ENCODE data around the gene PLA2G12A.

The PLA2G12A gene

GRCh38 chr4:109676886-109677285 lies 53.0 kb downstream of the PLA2G12A start:
- no peak for DNase-seq (ENCODE audit: low read depth)

DNA sequence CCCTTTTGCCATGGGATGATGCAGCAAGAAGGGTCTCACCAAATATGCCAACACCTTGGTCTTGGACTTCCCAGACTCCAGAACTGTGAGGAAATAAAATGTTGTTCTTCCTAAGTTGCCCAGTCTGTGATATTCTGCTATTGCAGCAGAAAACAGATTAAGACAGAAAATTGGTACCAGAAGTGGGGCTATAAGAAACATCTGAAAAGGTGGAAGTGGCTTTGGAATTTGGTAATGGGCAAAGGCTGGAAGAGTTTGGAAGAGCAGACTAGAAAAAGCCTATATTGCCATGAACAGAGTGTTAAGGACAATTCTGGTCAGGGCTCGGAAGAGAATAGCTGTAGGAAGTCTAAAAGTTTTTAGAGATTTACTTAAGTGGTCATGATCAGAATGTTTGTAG lies 54.0 kb downstream of the PLA2G12A start:
- no peak for DNase-seq (ENCODE audit: low read depth)

- DNase-seq (ENCODE audit: low read depth), result no peak
These were observed 54.7 kb downstream of the PLA2G12A start for GRCh38 chr4:109675181-109675580.

- DNase-seq (ENCODE audit: low read depth), result no peak
These were observed 56.6 kb downstream of the PLA2G12A start for GRCh38 chr4:109673303-109673702.

DNA sequence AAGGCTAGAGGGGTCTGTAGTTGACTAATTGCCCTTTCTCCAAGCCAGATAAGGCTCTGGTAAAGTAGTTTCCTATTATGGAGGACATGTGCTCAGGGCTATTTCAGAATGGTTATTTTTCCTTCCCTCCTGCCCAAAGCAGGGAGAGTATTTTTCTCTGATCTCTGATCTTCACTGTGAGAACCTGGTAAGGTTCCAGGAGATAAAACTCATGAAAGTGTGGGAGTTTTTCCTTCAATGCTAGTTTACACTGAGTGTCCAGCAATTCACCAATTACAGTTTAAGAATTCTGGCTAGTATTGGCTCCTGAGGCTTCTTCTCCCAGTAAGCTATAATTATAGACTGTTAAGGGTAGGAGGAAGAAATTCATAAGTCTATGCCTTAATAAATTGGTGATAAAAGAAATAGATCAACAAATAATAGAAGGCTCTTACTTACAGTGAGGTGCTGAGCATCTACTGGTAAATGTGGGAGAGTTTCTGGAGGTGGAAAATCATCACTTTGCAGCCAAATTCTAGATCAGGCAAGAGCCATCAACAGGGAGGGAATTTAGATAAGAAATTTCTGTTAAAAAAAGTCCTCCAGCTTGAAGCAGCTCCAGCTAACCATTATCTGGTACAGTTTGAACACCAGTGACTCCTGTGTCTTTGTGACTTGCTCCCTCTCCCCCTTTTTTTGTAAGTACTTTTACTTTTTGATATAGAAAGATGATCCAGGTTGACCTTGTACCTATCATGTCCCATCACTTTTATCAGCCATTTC lies 57.5 kb downstream of the PLA2G12A start:
- DNase-seq (ENCODE audit: low read depth), result no peak

- no peak for DNase-seq (ENCODE audit: low read depth)
These were observed 58.5 kb downstream of the PLA2G12A start for GRCh38 chr4:109671350-109671749.

GRCh38 chr4:109665783-109666485 lies 63.9 kb downstream of the PLA2G12A start:
- DNase-seq (ENCODE audit: low read depth), result no peak

DNA sequence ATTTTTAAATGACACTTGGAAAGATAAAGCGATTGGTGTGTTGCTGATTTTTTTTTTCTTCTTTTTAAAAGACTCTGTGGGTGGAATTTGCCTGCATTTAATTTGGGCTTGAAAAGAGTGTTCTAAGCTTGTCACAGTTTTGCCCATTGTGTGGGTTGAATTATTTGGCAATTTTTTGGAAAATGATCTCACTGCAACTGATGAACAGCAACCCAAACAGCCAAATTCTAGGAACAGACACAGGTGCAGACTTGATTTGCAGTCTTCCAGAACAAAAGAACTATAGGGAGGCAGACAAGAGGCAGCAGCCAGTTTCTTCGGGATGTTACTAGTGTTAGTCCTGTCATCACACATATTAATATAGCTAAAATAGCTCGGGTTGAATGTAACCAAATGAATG lies 67.1 kb downstream of the PLA2G12A start:
- no peak for DNase-seq (ENCODE audit: low read depth)

DNA sequence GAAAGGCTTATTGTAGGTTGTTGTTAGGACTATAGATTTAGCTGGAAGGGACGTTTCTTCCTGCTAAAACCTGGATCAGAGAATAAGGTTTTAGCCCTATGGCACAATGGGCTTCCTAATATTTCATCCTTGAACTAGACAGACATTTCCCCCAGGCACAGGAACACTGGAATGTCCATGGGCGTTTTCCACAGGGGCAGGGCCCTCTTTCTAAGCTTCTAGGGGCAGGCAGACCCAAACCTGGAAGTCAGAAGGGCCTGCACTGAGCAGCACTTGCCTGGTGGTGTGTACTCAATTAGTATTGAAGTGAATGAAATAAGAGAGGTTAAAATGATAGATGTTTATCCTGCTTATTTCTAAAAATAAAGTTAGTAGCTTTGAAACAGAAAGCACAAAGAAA lies 67.8 kb downstream of the PLA2G12A start:
- no peak for DNase-seq (ENCODE audit: low read depth)

Data from stimulated activated CD8-positive, alpha-beta memory T cell treated with anti-CD3 and anti-CD28 coated beads, Interleukin-12 subunit alpha, Interleukin-12 subunit beta, amount 100 ng/mL, for 4 hours (primary cell).